Neural crest cell (in vitro differentiated cells): Measurements from ENCODE around the gene FAM219B. TPM values are rescaled to one million over a fixed set of nuclear protein-coding genes. Genes with fewer than 3 reads are reported as not detected.
A peak's percentile ranks its signal among the peaks of the same experiment; 100 is the strongest.
"Not testable (repeated sequence)": the region's sequence is repeated elsewhere in the genome, so short reads cannot be mapped to it uniquely, and the experiment has no call there.

Experiments
- DNase-seq: peaks from one replicate; pipeline ENCODE4 v3.0.0; 2021; ENCODE audit warnings: low read depth, mixed read lengths, low spot score
- H3K27ac Mint-ChIP-seq: one replicate; pipeline ENCODE4 v1.8.0; 2021; ENCODE audit warnings: mild to moderate bottlenecking, mixed read lengths; ENCODE audit not compliant: unreplicated experiment
- H3K27me3 Mint-ChIP-seq: 2 replicates; pipeline ENCODE4 v1.8.0; 2021; ENCODE audit warnings: low read depth, mild to moderate bottlenecking, mixed read lengths
- H3K36me3 Mint-ChIP-seq: 2 replicates; pipeline ENCODE4 v1.8.0; 2021; ENCODE audit warnings: low read depth, mild to moderate bottlenecking, mixed read lengths
- H3K4me1 Mint-ChIP-seq: 2 replicates; pipeline ENCODE4 v1.8.0; 2021; ENCODE audit warnings: mixed read lengths
- H3K4me3 Mint-ChIP-seq: one replicate; pipeline ENCODE4 v1.8.0; 2021; ENCODE audit warnings: mild to moderate bottlenecking, mixed read lengths
- H3K9me3 Mint-ChIP-seq: 2 replicates; pipeline ENCODE4 v1.8.0; 2021; ENCODE audit warnings: mixed read lengths
- CTCF ChIP-seq: fragments of 200-600 bp; sonication (generic); conservative IDR thresholded peaks from 2 replicates; pipeline ENCODE4 v1.5.0; 2021; ENCODE audit warnings: antibody characterized with exemption, mild to moderate bottlenecking
- total RNA-seq: library from RNA; stranded (reverse); gene quantifications from 2 replicates; pipeline ENCODE4 v1.2.1, GENCODE V29; 2021

FAM219B gene
- total RNA-seq, 1 donor from 2014 or later: 138 TPM

GRCh38 chr15:74889883-74890664 lies 16.6 kb downstream of the FAM219B start, which contains the start of gene MPI:
MPI (plus strand) TSS chr15:74890042; CDS start chr15:74890074, 32 bp downstream.
- Mint-ChIP-seq H3K36me3 (peaks cover 4% of the 10 kb centered on the region), H3K27ac (peak within 1 kb of the TSS; percentile 85), H3K27me3 (no peaks in the 10 kb centered on the region), H3K4me3 (peak within 1 kb of the TSS; percentile 90), H3K9me3 (no peaks in the 10 kb centered on the region), H3K4me1 (peaks cover 22% of the 10 kb centered on the region)
- DNase-seq: peak; percentile 81
- TF ChIP-seq CTCF: no peak

GRCh38 chr15:74889390-74889882 lies 17.2 kb downstream of the FAM219B start:
- H3K9me3 Mint-ChIP-seq: no peaks in the 10 kb centered on the region
- peak overlapping the region; percentile 90 for H3K4me3 Mint-ChIP-seq
- peak overlapping the region; percentile 85 for H3K27ac Mint-ChIP-seq
- H3K27me3 Mint-ChIP-seq: no peaks in the 10 kb centered on the region
- DNase-seq: peak; percentile 29
- no peak for TF ChIP-seq CTCF
- H3K36me3 Mint-ChIP-seq: peaks cover 4% of the 10 kb centered on the region
- peaks cover 22% of the 10 kb centered on the region for H3K4me1 Mint-ChIP-seq

GRCh38 chr15:74888716-74889115 lies 17.9 kb downstream of the FAM219B start:
- TF ChIP-seq CTCF: no peak
- peak overlapping the region; percentile 90 for H3K4me3 Mint-ChIP-seq

GRCh38 chr15:74887537-74888193 lies 19.0 kb downstream of the FAM219B start:
- not testable (repeated sequence) for H3K27ac Mint-ChIP-seq, H3K9me3 Mint-ChIP-seq, H3K36me3 Mint-ChIP-seq, H3K27me3 Mint-ChIP-seq, DNase-seq, H3K4me3 Mint-ChIP-seq
- peaks cover 22% of the 10 kb centered on the region for H3K4me1 Mint-ChIP-seq

More at GRCh38 chr15:74888716-74889115, 17.9 kb downstream of the FAM219B start:
- Mint-ChIP-seq H3K4me1 (peaks cover 22% of the 10 kb centered on the region), H3K36me3 (peaks cover 4% of the 10 kb centered on the region), H3K9me3 (no peaks in the 10 kb centered on the region), H3K27me3 (no peaks in the 10 kb centered on the region), H3K27ac (no peak overlapping the region)
- no peak for DNase-seq

GRCh38 chr15:74885461-74885860 lies 21.2 kb downstream of the FAM219B start:
- peaks cover 17% of the 10 kb centered on the region for H3K4me1 Mint-ChIP-seq
- no peak for TF ChIP-seq CTCF
- no peaks in the 10 kb centered on the region for H3K27me3 Mint-ChIP-seq

More at GRCh38 chr15:74885461-74885860, 21.2 kb downstream of the FAM219B start:
- H3K9me3 Mint-ChIP-seq: peaks cover 4% of the 10 kb centered on the region
- no peak overlapping the region for H3K4me3 Mint-ChIP-seq
- no peak for DNase-seq
- H3K36me3 Mint-ChIP-seq: no peaks in the 10 kb centered on the region
- no peak overlapping the region for H3K27ac Mint-ChIP-seq
